ENCODE measurements around the gene PLSCR5.

GRCh38 chr3:146575636-146576035, 29.5 kb downstream of the PLSCR5 start:
- TF ChIP-seq POLR2A (IDR thresholded peaks at IDR 0.05) (no peak), CTCF (IDR thresholded peaks at IDR 0.05) (no peak), EP300 (IDR thresholded peaks at IDR 0.05) (no peak), POLR2AphosphoS5 (IDR thresholded peaks at IDR 0.05) (no peak)

Data from stomach (tissue), 4 donors.